Fibroblast of the aortic adventitia (primary cell): Measurements from ENCODE around the gene ACTL6A. TPM values are rescaled to one million over a fixed set of nuclear protein-coding genes. Genes with fewer than 3 reads are reported as not detected.
A peak's percentile ranks its signal among the peaks of the same experiment; 100 is the strongest.

ENCODE experiments used
- DNase-seq: peaks from one replicate; pipeline ENCODE4 v3.0.0-alpha.2; 2010; ENCODE audit warnings: low read depth
- H3K4me3 ChIP-seq: 2 replicates; pipeline ENCODE4 v1.5.1; 2011; ENCODE audit warnings: low read depth, mild to moderate bottlenecking, control low read depth, low read length, moderate library complexity
- CTCF ChIP-seq: IDR thresholded peaks from 2 replicates; pipeline ENCODE4 v1.5.1; 2011; ENCODE audit warnings: mild to moderate bottlenecking, low read length, control low read depth, inconsistent platforms; ENCODE audit not compliant: insufficient read depth
- total RNA-seq: library from RNA; depleted of rRNA; stranded (reverse); fragments of >200 nt; gene quantifications from 2 replicates; pipeline ENCODE4 v1.2.3, GENCODE V29; 2012; ENCODE audit warnings: low replicate concordance

Gene ACTL6A
- total RNA-seq, 1 donor = 72.8 TPM

DNA sequence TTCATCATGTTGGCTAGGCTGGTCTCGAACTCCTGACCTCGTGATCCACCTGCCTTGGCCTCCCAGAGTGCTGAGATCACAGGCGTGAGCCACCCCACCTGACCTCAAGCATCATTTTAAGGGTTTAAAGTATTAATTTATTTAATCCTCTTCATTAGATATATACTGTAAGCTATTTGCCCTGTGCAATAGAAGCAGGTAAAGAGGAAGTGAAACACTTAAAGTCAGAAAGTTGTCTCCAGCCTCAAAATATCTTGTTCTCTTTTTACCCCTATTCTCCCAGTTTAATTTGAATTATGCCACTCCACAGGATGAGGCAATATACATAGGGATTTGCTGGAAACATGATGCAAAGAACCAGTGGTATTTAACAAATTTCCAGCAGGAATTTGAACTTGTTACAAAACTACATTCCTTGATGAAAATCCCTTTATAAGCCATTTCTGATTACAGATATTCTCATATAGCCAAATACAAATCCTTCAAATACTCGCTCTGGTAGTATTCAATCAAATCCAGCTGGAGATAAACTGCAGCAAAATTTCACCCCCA, 43.9 kb downstream of the ACTL6A start:
- H3K4me3 ChIP-seq = no peak overlapping the region
- peak; percentile 2 for DNase-seq
- no peak for TF ChIP-seq CTCF

DNA sequence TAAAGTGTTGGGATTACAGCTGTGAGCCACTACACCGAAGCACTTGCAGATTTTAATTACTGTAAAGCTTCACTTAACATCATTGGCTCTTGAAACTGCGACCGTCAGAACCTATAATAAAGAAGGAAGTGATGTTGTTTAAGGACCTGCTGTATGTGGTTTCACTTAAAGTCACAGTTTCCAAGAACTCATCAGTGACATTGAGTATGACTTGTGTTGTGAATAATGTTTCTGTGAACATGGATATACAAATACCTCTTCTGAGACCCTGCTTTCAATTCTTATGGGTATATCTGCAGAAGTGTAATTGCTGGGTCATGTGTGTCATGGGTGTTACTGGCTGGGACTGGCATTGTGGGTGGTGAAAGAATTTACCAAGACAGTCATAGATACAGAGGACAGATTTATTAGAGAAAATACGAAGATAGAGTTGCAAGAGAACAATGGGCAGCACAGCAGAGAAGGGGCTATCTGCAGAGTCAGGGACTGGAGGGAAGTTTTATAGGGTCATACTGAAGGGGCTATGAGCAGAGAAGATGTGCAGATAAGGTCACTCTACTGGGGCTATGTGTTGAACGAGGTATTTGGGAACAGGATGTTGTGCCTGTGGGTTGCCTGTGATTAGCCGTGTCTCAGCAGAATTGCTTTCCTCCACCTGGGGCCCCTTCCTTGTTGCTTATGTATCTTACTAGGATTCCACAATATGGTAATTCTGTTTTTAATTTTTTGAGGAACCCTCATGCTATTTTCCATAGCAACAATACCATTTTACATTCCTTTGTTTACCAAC, 46.4 kb downstream of the ACTL6A start:
- no peak for TF ChIP-seq CTCF
- no peak for DNase-seq
- H3K4me3 ChIP-seq = no peak overlapping the region

GRCh38 chr3:179610066-179610465, 47.3 kb downstream of the ACTL6A start:
- DNase-seq = no peak
- H3K4me3 ChIP-seq = no peak overlapping the region
- TF ChIP-seq CTCF = no peak

GRCh38 chr3:179613807-179614206, 51.1 kb downstream of the ACTL6A start:
- TF ChIP-seq CTCF = no peak
- DNase-seq = peak; percentile 70
- H3K4me3 ChIP-seq = no peak overlapping the region

DNA sequence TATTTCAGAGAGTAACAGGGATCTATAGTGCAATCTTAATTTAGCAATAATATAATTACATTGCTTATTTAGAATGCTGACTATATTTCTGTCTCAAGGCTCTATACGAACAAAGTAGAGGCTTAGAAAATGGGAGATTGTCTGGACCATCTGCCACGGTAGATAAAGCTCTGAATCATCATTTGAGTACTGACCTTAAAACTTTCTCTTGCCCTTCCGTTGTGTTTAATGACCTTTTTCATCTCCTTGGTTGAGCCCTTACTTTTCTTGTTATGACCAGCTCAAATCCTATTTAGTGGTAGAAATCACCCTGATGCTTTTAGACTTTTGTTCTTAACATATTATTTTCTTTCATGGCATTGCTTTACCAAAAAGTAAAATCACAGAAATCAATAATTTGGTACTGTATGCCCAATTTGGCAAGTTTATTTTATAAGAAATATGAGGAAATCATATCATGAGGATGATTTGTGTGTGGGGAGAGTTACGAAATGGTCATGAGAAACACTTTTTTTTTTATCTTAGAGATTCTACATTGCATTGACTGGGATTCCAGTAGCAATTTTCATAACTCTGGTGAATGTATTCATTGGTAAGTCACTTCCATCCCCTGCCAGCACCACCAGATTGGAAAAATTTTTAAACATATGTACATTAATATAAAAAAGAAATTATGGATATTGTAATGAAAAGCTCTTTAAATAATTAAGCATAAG, 52.9 kb downstream of the ACTL6A start:
- DNase-seq = peak; percentile 32
- H3K4me3 ChIP-seq = no peak overlapping the region
- no peak for TF ChIP-seq CTCF

GRCh38 chr3:179622023-179622422, 59.3 kb downstream of the ACTL6A start:
- TF ChIP-seq CTCF = no peak
- no peak overlapping the region for H3K4me3 ChIP-seq
- DNase-seq = no peak
